Muscle of arm (tissue), 12 donors: ENCODE results near the gene NID2. TPM values are rescaled to one million over a fixed set of nuclear protein-coding genes. Genes with fewer than 3 reads are reported as not detected.

Source experiments
- DNase-seq: peaks from one replicate; pipeline ENCODE4 v3.0.0-alpha.2; 2013
- polyA plus RNA-seq, 12 donors: library from polyadenylated mRNA; unstranded; fragments of 120-200 nt; gene quantifications; one replicate each; pipeline ENCODE4 v1.2.1, GENCODE V29; 2013; ENCODE audit not compliant: insufficient read length in 12 of 12

NID2 gene
- polyA plus RNA-seq, 12 donors: 77.8 to 134 (median 103) TPM; not detected in 1

- DNase-seq: no peak
These were observed 65.5 kb downstream of the NID2 start for GRCh38 chr14:52003324-52003723.

- no peak for DNase-seq
These were observed 66.3 kb downstream of the NID2 start for GRCh38 chr14:52002542-52002941.

GRCh38 chr14:52000696-52001095 lies 68.2 kb downstream of the NID2 start:
- no peak for DNase-seq

- no peak for DNase-seq
These were observed 68.8 kb downstream of the NID2 start for GRCh38 chr14:52000019-52000582.

- no peak for DNase-seq
These were observed 69.8 kb downstream of the NID2 start for GRCh38 chr14:51999084-51999483.

GRCh38 chr14:51998348-51998747 lies 70.5 kb downstream of the NID2 start:
- DNase-seq: no peak

GRCh38 chr14:51996148-51996746 lies 72.6 kb downstream of the NID2 start:
- peak; percentile 53 for DNase-seq

GRCh38 chr14:51993285-51993920 lies 75.5 kb downstream of the NID2 start:
- DNase-seq: no peak

- no peak for DNase-seq
These were observed 78.4 kb downstream of the NID2 start for GRCh38 chr14:51990488-51990887.

- DNase-seq: peak; percentile 96
These were observed 79.3 kb downstream of the NID2 start, which contains the start of gene RTRAF for GRCh38 chr14:51989293-51990234. TSS of gene RTRAF (plus strand) at chr14:51989546. CDS start at chr14:51989640, 94 bp downstream.

- no peak for DNase-seq
These were observed 80.6 kb downstream of the NID2 start for GRCh38 chr14:51988221-51988620.

- DNase-seq: no peak
These were observed 87.5 kb downstream of the NID2 start for GRCh38 chr14:51981218-51981854.

- peak; percentile 89 for DNase-seq
These were observed 89.7 kb downstream of the NID2 start for GRCh38 chr14:51979088-51979709.

- no peak for DNase-seq
These were observed 90.2 kb downstream of the NID2 start for GRCh38 chr14:51978681-51979085.

GRCh38 chr14:51977075-51977474 lies 91.8 kb downstream of the NID2 start:
- DNase-seq: no peak

- no peak for DNase-seq
These were observed 96.3 kb downstream of the NID2 start for GRCh38 chr14:51972566-51972965.

- DNase-seq: no peak
These were observed 98.9 kb downstream of the NID2 start for GRCh38 chr14:51969852-51970540.

GRCh38 chr14:51967521-51967920 lies 101.3 kb downstream of the NID2 start:
- DNase-seq: no peak

- peak; percentile 55 for DNase-seq
These were observed 105.6 kb downstream of the NID2 start for GRCh38 chr14:51963286-51963685.

GRCh38 chr14:51962711-51963110 lies 106.1 kb downstream of the NID2 start:
- DNase-seq: no peak

GRCh38 chr14:51960866-51961265 lies 108.0 kb downstream of the NID2 start:
- no peak for DNase-seq
